HG03064 (cell line): ENCODE results near the gene TMEM168.
"Not testable (repeated sequence)": the region's sequence is repeated elsewhere in the genome, so short reads cannot be mapped to it uniquely, and the experiment has no call there.

ENCODE experiments used
- ATAC-seq: cut with Tn5 transposase; IDR thresholded peaks from one replicate; pipeline ENCODE4 v1.9.1; 2021; ENCODE audit warnings: low read depth; ENCODE audit not compliant: unreplicated experiment

The TMEM168 gene

DNA sequence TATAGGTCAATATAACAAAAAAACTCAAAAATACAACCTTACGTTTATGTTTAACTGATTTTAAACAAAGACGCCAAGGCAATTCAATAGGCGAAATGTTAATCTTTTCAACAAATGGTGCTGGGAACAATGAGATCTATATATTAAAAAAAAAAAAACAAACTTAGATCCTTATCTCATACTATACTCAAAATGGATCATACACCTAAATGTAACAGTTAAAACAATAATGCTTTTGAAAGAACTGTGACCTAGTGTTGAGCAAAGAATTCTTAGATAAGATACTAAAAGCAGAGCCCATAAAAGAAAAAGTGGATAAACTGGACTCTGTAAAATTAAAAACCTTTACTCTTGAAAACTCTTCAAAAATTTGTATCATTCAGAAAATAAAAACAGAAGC lies 8.6 kb downstream of the TMEM168 start:
- ATAC-seq = no peak

GRCh38 chr7:112781110-112781509 lies 9.1 kb downstream of the TMEM168 start:
- ATAC-seq = no peak

- ATAC-seq = no peak
These were observed 10.5 kb downstream of the TMEM168 start for GRCh38 chr7:112779667-112780066.

- ATAC-seq = no peak
These were observed 12.8 kb downstream of the TMEM168 start for GRCh38 chr7:112777406-112777805.

DNA sequence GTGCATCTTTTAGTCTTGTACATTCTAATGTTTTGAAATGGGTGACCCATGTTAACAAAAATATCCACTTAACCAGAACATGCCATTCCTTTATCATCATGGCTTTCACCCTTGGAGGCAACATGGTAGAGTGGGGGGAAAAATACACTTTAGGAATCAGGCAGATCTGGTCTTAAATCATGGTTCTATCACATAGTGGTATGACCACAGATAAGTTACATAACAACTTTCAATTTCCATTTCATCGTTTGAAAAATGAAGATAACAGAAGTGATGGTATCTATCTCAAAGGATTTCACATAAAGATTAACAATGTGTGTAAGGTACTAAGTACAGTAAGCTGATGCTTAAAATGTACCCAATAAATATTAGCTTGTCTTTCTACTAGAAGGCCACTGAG lies 19.0 kb downstream of the TMEM168 start:
- ATAC-seq = no peak

GRCh38 chr7:112770051-112770450 lies 20.1 kb downstream of the TMEM168 start:
- ATAC-seq = no peak

DNA sequence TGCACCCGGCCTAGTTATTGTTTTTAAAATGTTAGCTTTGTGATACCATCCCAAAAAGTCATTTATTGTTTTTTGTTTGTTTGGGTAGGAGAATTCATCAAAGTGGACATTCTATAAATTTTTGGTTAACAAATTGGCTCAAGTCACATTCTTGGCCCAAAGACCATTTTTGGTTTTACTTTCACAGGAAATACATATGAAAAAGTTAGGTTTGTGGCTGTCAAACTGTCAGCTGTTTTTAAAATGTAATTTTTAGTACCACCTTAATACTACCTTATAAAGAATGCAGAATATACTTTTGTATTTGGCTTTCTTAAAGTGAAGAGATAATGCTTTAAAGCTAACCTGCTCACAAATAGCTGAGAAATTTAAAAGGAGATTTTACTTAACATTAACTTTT lies 25.1 kb downstream of the TMEM168 start:
- no peak for ATAC-seq

DNA sequence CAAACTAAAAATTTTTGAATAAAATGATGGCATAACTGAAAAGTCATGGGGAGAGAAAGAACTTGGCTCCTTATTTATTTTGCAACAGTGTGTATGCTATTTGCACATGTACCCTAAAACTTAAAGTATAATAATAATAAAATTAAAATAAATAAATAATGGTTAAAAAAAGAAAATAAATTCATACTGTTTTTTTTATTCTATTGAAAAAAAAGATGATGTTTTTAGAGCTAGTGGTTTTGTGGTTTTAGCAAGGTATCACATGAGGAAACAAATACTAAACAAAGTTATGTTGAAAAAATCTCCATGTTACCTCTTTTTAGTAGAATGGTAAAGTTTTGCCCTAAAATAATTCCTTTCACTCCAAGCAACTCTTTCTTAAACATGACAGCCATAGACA lies 26.2 kb downstream of the TMEM168 start:
- no peak for ATAC-seq

- no peak for ATAC-seq
These were observed 26.9 kb downstream of the TMEM168 start for GRCh38 chr7:112763298-112763697.

- ATAC-seq = no peak
These were observed 30.3 kb downstream of the TMEM168 start for GRCh38 chr7:112759905-112760304.

- peak; percentile 54 for ATAC-seq
These were observed 32.9 kb downstream of the TMEM168 start for GRCh38 chr7:112757337-112757736.

DNA sequence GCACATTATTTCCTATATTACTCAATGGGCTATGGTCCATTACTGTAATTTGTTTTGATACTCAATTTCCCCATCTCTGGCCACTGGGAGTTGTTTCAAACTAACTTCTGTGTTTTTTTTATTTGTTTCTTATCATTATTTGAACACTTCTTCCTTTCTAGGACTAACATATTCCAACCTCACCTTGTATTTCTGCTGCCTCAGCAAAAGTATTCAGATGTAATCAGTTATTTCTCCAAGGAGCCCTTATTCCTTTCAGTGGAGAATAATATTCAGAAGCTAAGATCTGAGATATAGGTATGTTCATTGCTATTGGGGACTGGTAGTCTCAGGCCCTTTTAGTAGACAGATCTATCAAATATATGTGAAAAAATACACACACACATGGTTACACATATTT lies 36.9 kb downstream of the TMEM168 start:
- no peak for ATAC-seq

GRCh38 chr7:112752576-112752975 lies 37.6 kb downstream of the TMEM168 start:
- ATAC-seq = no peak

GRCh38 chr7:112749775-112750174 lies 40.4 kb downstream of the TMEM168 start:
- no peak for ATAC-seq

- no peak for ATAC-seq
These were observed 41.8 kb downstream of the TMEM168 start for GRCh38 chr7:112748381-112748780.

DNA sequence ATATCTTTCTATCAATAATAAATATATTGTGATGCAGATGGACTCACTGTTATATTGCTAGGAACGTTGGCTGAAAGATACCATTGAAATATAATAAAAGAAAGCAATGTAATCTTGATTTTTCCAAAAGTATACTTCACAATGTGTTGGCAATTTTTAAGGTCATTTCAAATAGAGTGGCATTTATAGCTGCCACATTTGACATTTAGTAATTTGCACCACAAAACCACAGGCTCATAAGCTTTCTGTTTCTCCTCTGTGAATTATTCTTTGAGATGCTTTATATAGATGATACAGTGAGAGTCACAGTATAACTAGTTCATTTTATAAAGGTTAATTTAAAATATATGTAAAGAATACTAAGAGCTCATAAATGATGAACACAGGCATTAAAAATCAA lies 44.6 kb downstream of the TMEM168 start:
- no peak for ATAC-seq

- ATAC-seq = no peak
These were observed 45.4 kb downstream of the TMEM168 start for GRCh38 chr7:112744818-112745217.

DNA sequence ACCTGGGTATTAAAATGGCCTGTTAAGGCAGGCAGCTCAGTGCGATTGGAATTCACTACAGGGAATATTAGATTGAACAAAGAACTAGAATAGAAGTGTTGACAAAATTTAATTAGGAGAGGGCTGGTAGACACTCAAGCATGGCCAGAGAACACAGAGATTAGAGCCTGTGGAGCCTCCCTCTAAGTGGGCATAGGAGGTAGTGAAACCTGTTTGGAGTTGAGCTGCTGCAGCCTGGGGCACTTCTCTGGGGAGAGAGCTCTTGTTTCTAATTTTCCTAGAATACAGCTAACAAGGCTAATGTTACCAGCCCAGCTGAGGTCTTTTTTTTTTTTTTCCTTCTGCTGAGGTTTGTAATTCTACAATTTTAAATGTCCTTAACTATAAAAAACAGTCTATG lies 46.4 kb downstream of the TMEM168 start:
- no peak for ATAC-seq

- no peak for ATAC-seq
These were observed 49.5 kb downstream of the TMEM168 start for GRCh38 chr7:112740667-112741066.

DNA sequence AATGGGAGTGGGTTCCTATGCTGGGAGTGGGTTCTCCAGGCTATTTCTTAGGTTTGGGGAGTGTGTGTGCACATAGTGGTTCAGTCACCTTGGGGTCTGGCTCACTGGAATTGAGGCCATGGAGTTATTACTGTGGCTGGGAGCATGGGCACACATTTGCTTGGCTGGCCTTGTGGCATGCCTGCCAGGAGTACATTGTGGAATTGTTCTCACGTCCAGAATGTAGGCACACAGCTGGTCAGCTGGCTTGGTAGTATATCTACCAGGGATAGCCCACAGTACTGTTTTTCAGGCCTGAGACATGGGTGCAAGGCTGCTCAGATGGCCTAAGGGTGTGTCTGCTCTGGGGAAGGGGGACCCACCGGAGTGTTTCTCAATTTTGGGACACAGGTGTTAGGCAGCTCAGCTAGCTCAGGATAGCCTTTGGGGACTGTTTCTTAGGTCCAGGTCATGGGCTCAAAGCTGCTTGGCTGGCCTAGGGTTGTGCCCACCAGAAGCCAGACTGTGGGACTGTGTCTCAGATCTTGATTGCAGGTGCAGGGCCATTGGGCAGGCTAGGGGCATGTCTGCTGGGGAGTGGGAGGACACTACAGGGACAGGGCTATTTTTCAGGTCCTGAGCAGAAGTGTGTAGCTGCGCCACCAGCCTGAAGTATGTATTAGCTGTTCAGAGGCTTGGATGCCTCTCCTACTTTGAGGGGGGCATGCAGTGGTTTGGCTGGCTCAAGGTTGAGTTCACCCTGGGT lies 50.6 kb downstream of the TMEM168 start:
- no peak for ATAC-seq

DNA sequence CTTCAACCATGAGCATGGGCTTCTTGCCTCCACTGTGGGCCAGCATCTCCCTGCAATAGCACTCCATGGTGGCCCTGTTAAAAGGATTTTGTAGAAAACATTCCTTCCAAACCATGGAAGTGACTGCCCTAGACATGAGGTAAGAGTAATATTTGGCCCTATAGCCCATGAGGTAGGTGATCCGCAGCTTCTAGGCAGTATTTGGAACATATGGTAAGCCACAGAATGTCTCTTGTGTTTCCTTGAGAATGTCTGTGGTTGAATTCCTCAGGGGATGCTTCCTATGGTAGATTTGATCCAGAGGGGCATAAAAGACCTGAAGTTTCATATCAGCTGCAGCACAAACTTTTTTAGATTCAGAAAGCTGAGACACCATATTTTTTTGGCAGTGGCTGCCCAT lies 54.9 kb downstream of the TMEM168 start:
- no peak for ATAC-seq

GRCh38 chr7:112731324-112731723 lies 58.9 kb downstream of the TMEM168 start:
- ATAC-seq = not testable (repeated sequence)

DNA sequence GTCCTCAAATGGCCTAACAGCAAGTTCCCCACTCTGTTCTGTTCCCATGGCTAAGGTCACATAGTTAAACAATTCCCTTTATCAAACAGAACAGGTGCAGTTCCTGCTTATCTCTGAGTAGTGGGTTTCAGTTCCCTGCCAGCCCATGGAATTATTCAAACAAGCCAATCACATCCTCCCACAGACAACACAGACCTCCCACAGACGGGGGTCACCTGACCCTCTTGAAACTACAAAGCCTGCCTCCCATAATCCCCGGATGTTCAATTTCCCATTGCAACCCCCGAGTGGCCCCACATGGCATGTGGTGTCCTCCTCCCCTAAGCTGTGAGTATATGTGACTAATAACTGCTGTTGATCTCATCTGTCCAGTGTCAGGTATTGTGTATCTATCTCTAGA lies 64.1 kb downstream of the TMEM168 start:
- ATAC-seq = no peak
